KMS-11 (cell line): ENCODE results near the gene PER3.

Source experiments
- H2AFZ ChIP-seq: fragments of 200-600 bp; sonication (generic); 2 replicates; pipeline ENCODE4 v1.6.1; 2016; ENCODE audit warnings: antibody characterized with exemption, mixed run types, low read depth
- H3K27ac ChIP-seq: fragments of 200-600 bp; sonication (generic); 2 replicates; pipeline ENCODE4 v1.6.1; 2016; ENCODE audit warnings: mild to moderate bottlenecking, mixed run types
- H3K27me3 ChIP-seq: fragments of 200-600 bp; sonication (generic); 2 replicates; pipeline ENCODE4 v1.6.1; 2017; ENCODE audit warnings: mild to moderate bottlenecking, low read depth, mixed run types, moderate library complexity; ENCODE audit not compliant: insufficient read depth
- H3K36me3 ChIP-seq: fragments of 200-600 bp; sonication (generic); 2 replicates; pipeline ENCODE4 v1.6.1; 2017; ENCODE audit warnings: mild to moderate bottlenecking, mixed run types; ENCODE audit not compliant: insufficient read depth
- H3K4me1 ChIP-seq: fragments of 200-600 bp; sonication (generic); 2 replicates; pipeline ENCODE4 v1.6.1; 2016; ENCODE audit warnings: mild to moderate bottlenecking, low read depth, mixed run types; ENCODE audit not compliant: poor library complexity, severe bottlenecking
- H3K4me2 ChIP-seq: fragments of 200-600 bp; sonication (generic); 2 replicates; pipeline ENCODE4 v1.7.0; 2016; ENCODE audit warnings: mild to moderate bottlenecking, mixed run types
- H3K4me3 ChIP-seq: fragments of 200-600 bp; sonication (generic); IDR thresholded peaks from 2 replicates; pipeline ENCODE4 v1.6.1; 2017; ENCODE audit warnings: low read depth, low read length, mixed read lengths; ENCODE audit not compliant: insufficient read depth
- H3K79me2 ChIP-seq: fragments of 200-600 bp; sonication (generic); 2 replicates; pipeline ENCODE4 v1.6.1; 2016; ENCODE audit warnings: low read depth, mixed run types; ENCODE audit not compliant: insufficient read depth
- H3K9ac ChIP-seq: fragments of 200-600 bp; sonication (generic); 2 replicates; pipeline ENCODE4 v1.6.1; 2016; ENCODE audit warnings: mild to moderate bottlenecking, mixed run types
- H4K20me1 ChIP-seq: fragments of 200-600 bp; sonication (generic); 2 replicates; pipeline ENCODE4 v1.6.1; 2016; ENCODE audit warnings: mild to moderate bottlenecking, mixed run types; ENCODE audit not compliant: insufficient read depth
- CTCF ChIP-seq: fragments of 200-600 bp; sonication (generic); conservative IDR thresholded peaks from 2 replicates; pipeline ENCODE4 v1.6.1; 2017; ENCODE audit warnings: low read depth, mild to moderate bottlenecking, antibody characterized with exemption, low read length, moderate library complexity, mixed read lengths

The PER3 gene

DNA sequence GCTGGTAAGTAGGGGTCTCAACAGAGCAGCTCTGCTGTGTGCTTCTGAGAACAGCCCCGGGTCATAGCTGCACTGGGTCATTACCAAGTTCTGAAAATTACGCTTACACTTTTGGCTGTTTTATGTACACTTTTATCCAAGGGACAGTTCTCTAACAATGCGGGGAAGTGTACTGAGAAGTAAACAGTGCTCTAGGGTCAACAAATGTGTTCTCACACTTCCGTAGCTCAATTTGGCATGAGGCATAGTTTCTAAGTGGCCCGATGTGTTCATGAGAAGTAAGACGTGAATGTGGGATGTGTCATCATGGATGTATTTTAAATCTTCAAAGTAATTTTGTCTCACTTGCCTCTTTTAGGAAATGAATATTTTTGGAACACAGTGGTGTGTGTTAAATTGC lies 23.8 kb upstream of the PER3 start:
- Histone ChIP-seq H2AFZ (no peak overlapping the region), H3K4me1 (no peaks in the 10 kb centered on the region), H3K79me2 (no peaks in the 10 kb centered on the region), H3K27ac (no peak overlapping the region), H3K27me3 (no peaks in the 10 kb centered on the region), H3K4me3 (no peak overlapping the region), H4K20me1 (no peaks in the 10 kb centered on the region), H3K4me2 (no peak overlapping the region), H3K9ac (no peak overlapping the region), H3K36me3 (no peaks in the 10 kb centered on the region)
- TF ChIP-seq CTCF: no peak

DNA sequence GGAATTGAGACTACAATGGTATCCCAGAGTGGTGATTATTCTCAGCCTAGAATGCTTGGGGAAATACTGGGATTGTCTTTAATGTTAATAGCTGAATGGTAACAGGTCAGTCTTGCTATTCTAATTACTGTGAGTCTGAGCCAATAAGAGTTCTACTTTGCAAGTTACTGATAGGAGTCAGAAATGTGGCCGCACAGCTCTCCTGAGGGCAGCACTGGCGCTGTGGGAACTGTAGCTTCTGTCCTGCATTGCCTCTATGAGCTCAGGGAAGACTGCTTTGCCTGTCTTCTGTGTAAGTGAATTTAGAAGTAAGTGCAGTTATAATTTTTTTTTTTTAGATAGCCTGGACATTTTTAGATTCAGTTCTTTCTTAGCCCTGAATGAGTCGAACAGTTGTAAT lies 23.0 kb upstream of the PER3 start:
- H3K9ac ChIP-seq: no peak overlapping the region
- no peak for TF ChIP-seq CTCF
- no peaks in the 10 kb centered on the region for H3K79me2 ChIP-seq
- H4K20me1 ChIP-seq: no peaks in the 10 kb centered on the region
- H3K27ac ChIP-seq: no peak overlapping the region
- H3K4me1 ChIP-seq: no peaks in the 10 kb centered on the region
- H3K36me3 ChIP-seq: no peaks in the 10 kb centered on the region
- no peaks in the 10 kb centered on the region for H3K27me3 ChIP-seq
- H3K4me3 ChIP-seq: no peak overlapping the region
- no peak overlapping the region for H3K4me2 ChIP-seq
- H2AFZ ChIP-seq: no peak overlapping the region

GRCh38 chr1:7767176-7767575 lies 16.9 kb upstream of the PER3 start:
- no peak overlapping the region for H3K27ac ChIP-seq
- TF ChIP-seq CTCF: no peak
- H3K4me2 ChIP-seq: no peak overlapping the region

GRCh38 chr1:7768583-7768982 lies 15.5 kb upstream of the PER3 start:
- no peak for TF ChIP-seq CTCF
- no peak overlapping the region for H2AFZ ChIP-seq
- no peak overlapping the region for H3K4me2 ChIP-seq
- H3K9ac ChIP-seq: no peak overlapping the region
- H3K27ac ChIP-seq: no peak overlapping the region
- H3K27me3 ChIP-seq: no peaks in the 10 kb centered on the region
- no peaks in the 10 kb centered on the region for H3K36me3 ChIP-seq
- no peak overlapping the region for H3K4me3 ChIP-seq
- peaks cover 20% of the 10 kb centered on the region for H3K79me2 ChIP-seq
- H4K20me1 ChIP-seq: no peaks in the 10 kb centered on the region
- H3K4me1 ChIP-seq: peaks cover 22% of the 10 kb centered on the region

More at GRCh38 chr1:7767176-7767575, 16.9 kb upstream of the PER3 start:
- no peak overlapping the region for H3K9ac ChIP-seq
- peaks cover 7% of the 10 kb centered on the region for H3K79me2 ChIP-seq
- H3K4me1 ChIP-seq: peaks cover 9% of the 10 kb centered on the region
- no peaks in the 10 kb centered on the region for H3K27me3 ChIP-seq
- no peak overlapping the region for H3K4me3 ChIP-seq
- no peak overlapping the region for H2AFZ ChIP-seq
- H4K20me1 ChIP-seq: no peaks in the 10 kb centered on the region
- no peaks in the 10 kb centered on the region for H3K36me3 ChIP-seq
